DND-41 (cell line): ENCODE results near the gene SUPT6H.
"Not testable (repeated sequence)": the region's sequence is repeated elsewhere in the genome, so short reads cannot be mapped to it uniquely, and the experiment has no call there.

Experiments
- ATAC-seq: fragments of 200-7000 bp; cut with Tn5 transposase; 3 replicates; pipeline ENCODE4 v1.9.1; 2021; ENCODE audit warnings: low read depth; ENCODE audit not compliant: insufficient read depth
- DNase-seq: peaks from one replicate; pipeline ENCODE4 v3.0.0-alpha.2; 2020
- H2AFZ ChIP-seq: 2 replicates; pipeline ENCODE4 v1.6.0; 2012; ENCODE audit warnings: low read depth, low read length
- H3K27ac ChIP-seq: 2 replicates; pipeline ENCODE4 v1.5.1; 2012; ENCODE audit warnings: low read length, inconsistent platforms
- H3K27me3 ChIP-seq: fragments of 200-600 bp; sonication (generic); 2 replicates; pipeline ENCODE4 v1.6.0; 2012; ENCODE audit warnings: low read length, mild to moderate bottlenecking, inconsistent platforms; ENCODE audit not compliant: insufficient read depth, poor library complexity
- H3K36me3 ChIP-seq: 2 replicates; pipeline ENCODE4 v1.5.1; 2012; ENCODE audit warnings: low read length, inconsistent platforms; ENCODE audit not compliant: insufficient read depth
- H3K4me1 ChIP-seq: 2 replicates; pipeline ENCODE4 v1.5.1; 2012; ENCODE audit warnings: mild to moderate bottlenecking, low read length; ENCODE audit not compliant: insufficient read depth
- H3K4me2 ChIP-seq: 2 replicates; pipeline ENCODE4 v1.6.0; 2012; ENCODE audit warnings: mild to moderate bottlenecking, moderate library complexity, low read length, inconsistent platforms; ENCODE audit not compliant: insufficient read depth
- H3K4me3 ChIP-seq, 2 experiments: fragments of 200-600 bp in 1 of 2; shearing (Covaris generic) in 1 of 2; 2 replicates each; pipeline ENCODE4 v1.5.1; 2012 to 2016; ENCODE audit warnings: inconsistent platforms in 2 of 2, low read length in 2 of 2, mild to moderate bottlenecking in 2 of 2, low read depth in 1 of 2, moderate library complexity in 1 of 2
- H3K79me2 ChIP-seq: 2 replicates; pipeline ENCODE4 v1.6.0; 2012; ENCODE audit warnings: low read length, inconsistent platforms; ENCODE audit not compliant: insufficient read depth
- H3K9ac ChIP-seq: 2 replicates; pipeline ENCODE4 v1.6.0; 2012; ENCODE audit warnings: low read depth, mild to moderate bottlenecking, inconsistent platforms, low read length, moderate library complexity
- H3K9me3 ChIP-seq: 2 replicates; pipeline ENCODE4 v1.5.1; 2012; ENCODE audit warnings: low read length, moderate library complexity, mild to moderate bottlenecking, inconsistent platforms; ENCODE audit not compliant: insufficient read depth, severe bottlenecking
- H4K20me1 ChIP-seq: 2 replicates; pipeline ENCODE4 v1.6.0; 2012; ENCODE audit warnings: low read length; ENCODE audit not compliant: insufficient read depth
- CTCF ChIP-seq: IDR thresholded peaks from 2 replicates; pipeline ENCODE4 v1.5.1; 2012; ENCODE audit warnings: borderline replicate concordance, low read length, moderate library complexity, mild to moderate bottlenecking; ENCODE audit not compliant: poor library complexity, severe bottlenecking; ENCODE audit errors: extremely low read depth
- EZH2 ChIP-seq: IDR thresholded peaks from 3 replicates; pipeline ENCODE4 v1.6.1; 2012; ENCODE audit warnings: borderline replicate concordance, low read depth, mild to moderate bottlenecking, moderate library complexity, low read length, inconsistent platforms; ENCODE audit not compliant: severe bottlenecking

SUPT6H gene

GRCh38 chr17:28723159-28723835 lies 61.3 kb downstream of the SUPT6H start:
- Histone ChIP-seq H3K36me3 (peaks cover 55% of the 10 kb centered on the region), H3K9ac (no peak overlapping the region), H3K4me1 (peaks cover 63% of the 10 kb centered on the region), H4K20me1 (peaks cover 53% of the 10 kb centered on the region), H3K4me3 (no peak overlapping the region), H3K79me2 (peaks cover 45% of the 10 kb centered on the region), H3K9me3 (no peaks in the 10 kb centered on the region), H3K4me2 (peak overlapping the region; percentile 88; the same call in 1 of the 2 replicates), H3K27me3 (no peaks in the 10 kb centered on the region), H2AFZ (no peak overlapping the region), H3K27ac (no peak overlapping the region)
- no peak for DNase-seq
- no peak for TF ChIP-seq EZH2
- no peak for ATAC-seq

- H3K36me3 ChIP-seq: peaks cover 55% of the 10 kb centered on the region
- not testable (repeated sequence) for H3K27ac ChIP-seq, DNase-seq, H3K4me2 ChIP-seq, H3K9me3 ChIP-seq, ATAC-seq, H3K27me3 ChIP-seq, H3K9ac ChIP-seq, H3K4me3 ChIP-seq, H2AFZ ChIP-seq
- peaks cover 53% of the 10 kb centered on the region for H4K20me1 ChIP-seq
- peaks cover 41% of the 10 kb centered on the region for H3K79me2 ChIP-seq
- H3K4me1 ChIP-seq: peaks cover 60% of the 10 kb centered on the region
Observed at GRCh38 chr17:28723836-28724499, 62.0 kb downstream of the SUPT6H start.

GRCh38 chr17:28724500-28725165 lies 62.6 kb downstream of the SUPT6H start:
- H3K4me2 ChIP-seq: peak overlapping the region; percentile 94; the same call in 1 of the 2 replicates
- peaks cover 36% of the 10 kb centered on the region for H3K79me2 ChIP-seq
- H3K9ac ChIP-seq: no peak overlapping the region
- H3K9me3 ChIP-seq: no peaks in the 10 kb centered on the region
- ATAC-seq (no peak), DNase-seq (no peak)
- H2AFZ ChIP-seq: no peak overlapping the region
- peaks cover 53% of the 10 kb centered on the region for H4K20me1 ChIP-seq
- TF ChIP-seq CTCF (no peak), EZH2 (no peak)
- no peaks in the 10 kb centered on the region for H3K27me3 ChIP-seq
- peaks cover 55% of the 10 kb centered on the region for H3K36me3 ChIP-seq
- H3K4me3 ChIP-seq: no peak overlapping the region
- H3K4me1 ChIP-seq: peaks cover 62% of the 10 kb centered on the region
- no peak overlapping the region for H3K27ac ChIP-seq

GRCh38 chr17:28725166-28725659 lies 63.2 kb downstream of the SUPT6H start:
- H3K4me2 ChIP-seq: peak overlapping the region; percentile 94
- H3K9me3 ChIP-seq: no peaks in the 10 kb centered on the region
- no peak overlapping the region for H2AFZ ChIP-seq
- H3K79me2 ChIP-seq: peaks cover 32% of the 10 kb centered on the region
- H4K20me1 ChIP-seq: peaks cover 52% of the 10 kb centered on the region
- TF ChIP-seq EZH2: no peak
- no peak for TF ChIP-seq CTCF
- H3K9ac ChIP-seq: no peak overlapping the region
- H3K4me3 ChIP-seq: no peak overlapping the region
- DNase-seq: peak; percentile 43
- H3K27me3 ChIP-seq: no peaks in the 10 kb centered on the region
- peaks cover 51% of the 10 kb centered on the region for H3K36me3 ChIP-seq
- ATAC-seq: no peak
- H3K27ac ChIP-seq: no peak overlapping the region; the same call in 1 of the 2 replicates
- peaks cover 65% of the 10 kb centered on the region for H3K4me1 ChIP-seq
